ENCODE results near the gene AGMO. TPM values are rescaled to one million over a fixed set of nuclear protein-coding genes. Genes with fewer than 3 reads are reported as not detected.

AGMO gene
- total RNA-seq, 3 donors from 2014 or later: 0.89 to 3.0 (median 1.3) TPM

GRCh38 chr7:15515252-15515651, 46.6 kb downstream of the AGMO start:
- DNase-seq: no peak
- intact Hi-C loops (cut with DNase I, micrococcal nuclease): no loop called here
- H3K4me3 ChIP-seq: no peak overlapping the region
- no peak for TF ChIP-seq CTCF (IDR thresholded peaks at IDR 0.05)
- no peak for ATAC-seq
- H3K9me3 ChIP-seq: no peaks in the 10 kb centered on the region
- H3K36me3 ChIP-seq (ENCODE audit: low read depth): no peaks in the 10 kb centered on the region
- no peaks in the 10 kb centered on the region for H3K4me1 ChIP-seq (ENCODE audit: low read depth)

- no peaks in the 10 kb centered on the region for H3K36me3 ChIP-seq (ENCODE audit: low read depth)
- DNase-seq: no peak
- ATAC-seq: peak; percentile 58
- no peaks in the 10 kb centered on the region for H3K4me1 ChIP-seq (ENCODE audit: low read depth)
- H3K4me3 ChIP-seq: no peak overlapping the region
- TF ChIP-seq CTCF (IDR thresholded peaks at IDR 0.05): no peak
- H3K9me3 ChIP-seq: no peaks in the 10 kb centered on the region
- intact Hi-C loops (cut with DNase I, micrococcal nuclease): no loop called here
These were observed 53.6 kb downstream of the AGMO start for GRCh38 chr7:15508258-15508657.

- TF ChIP-seq CTCF (IDR thresholded peaks at IDR 0.05): no peak
- ATAC-seq (no peak), DNase-seq (no peak)
These were observed 54.1 kb downstream of the AGMO start for GRCh38 chr7:15507708-15508107.

GRCh38 chr7:15507171-15507570, 54.6 kb downstream of the AGMO start:
- Histone ChIP-seq H3K4me1 (ENCODE audit: low read depth) (no peaks in the 10 kb centered on the region), H3K4me3 (no peak overlapping the region), H3K36me3 (ENCODE audit: low read depth) (no peaks in the 10 kb centered on the region), H3K9me3 (no peaks in the 10 kb centered on the region)
- no peak for TF ChIP-seq CTCF (IDR thresholded peaks at IDR 0.05)
- ATAC-seq: no peak
- intact Hi-C loops (cut with DNase I, micrococcal nuclease): no loop called here
- no peak for DNase-seq

More at GRCh38 chr7:15507708-15508107, 54.1 kb downstream of the AGMO start:
- Histone ChIP-seq H3K36me3 (ENCODE audit: low read depth) (no peaks in the 10 kb centered on the region), H3K9me3 (no peaks in the 10 kb centered on the region), H3K4me1 (ENCODE audit: low read depth) (no peaks in the 10 kb centered on the region), H3K4me3 (no peak overlapping the region)
- intact Hi-C loops (cut with DNase I, micrococcal nuclease): no loop called here

GRCh38 chr7:15505761-15506160, 56.1 kb downstream of the AGMO start:
- intact Hi-C loops (cut with DNase I, micrococcal nuclease): no loop called here
- H3K4me3 ChIP-seq: no peak overlapping the region
- DNase-seq: no peak
- no peaks in the 10 kb centered on the region for H3K36me3 ChIP-seq (ENCODE audit: low read depth)
- ATAC-seq: no peak
- TF ChIP-seq CTCF (IDR thresholded peaks at IDR 0.05): no peak
- H3K4me1 ChIP-seq (ENCODE audit: low read depth): no peaks in the 10 kb centered on the region
- no peaks in the 10 kb centered on the region for H3K9me3 ChIP-seq

GRCh38 chr7:15504351-15504750, 57.5 kb downstream of the AGMO start:
- no peak for TF ChIP-seq CTCF (IDR thresholded peaks at IDR 0.05)

More at GRCh38 chr7:15504351-15504750, 57.5 kb downstream of the AGMO start:
- no peaks in the 10 kb centered on the region for H3K36me3 ChIP-seq (ENCODE audit: low read depth)
- no peaks in the 10 kb centered on the region for H3K4me1 ChIP-seq (ENCODE audit: low read depth)
- H3K4me3 ChIP-seq: no peak overlapping the region
- H3K9me3 ChIP-seq: no peaks in the 10 kb centered on the region
- DNase-seq: no peak
- intact Hi-C loops (cut with DNase I, micrococcal nuclease): no loop called here
- no peak for ATAC-seq

All from mucosa of descending colon (tissue), 3 donors.